ENCODE results near the gene ZFP1. TPM values are rescaled to one million over a fixed set of nuclear protein-coding genes. Genes with fewer than 3 reads are reported as not detected.

Gene ZFP1
- total RNA-seq, 8 experiments from 2014 or later = 3.4 to 33.6 (median 22.6) TPM

DNA sequence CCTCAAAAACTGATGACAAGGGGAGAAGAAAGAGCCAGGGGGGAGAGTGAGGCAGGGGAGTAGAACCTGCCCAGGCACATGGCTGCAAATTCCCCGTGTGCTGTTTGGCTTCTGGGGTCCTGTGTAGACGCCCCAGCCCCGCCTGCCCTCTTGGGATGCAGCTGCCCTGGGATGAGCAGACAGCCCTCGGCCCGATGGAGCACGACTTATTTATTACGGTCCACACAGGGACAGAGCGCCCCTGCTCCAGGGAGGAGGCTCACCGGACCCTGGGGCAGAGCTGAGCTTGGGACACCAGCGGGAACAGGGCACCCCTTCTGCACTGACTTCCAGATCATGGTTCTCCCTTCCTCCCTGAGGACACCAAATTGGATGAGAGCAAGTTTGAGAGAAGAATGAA, 40.8 kb upstream of the ZFP1 start:
- H3K27ac ChIP-seq = no peak overlapping the region
- 40 to 95% (median 89%) methylated on average over 1 to 7 of the region's 10 CpGs; no CpG with 5 or more reads in 7 of the 10 experiments for WGBS, 10 experiments

DNA sequence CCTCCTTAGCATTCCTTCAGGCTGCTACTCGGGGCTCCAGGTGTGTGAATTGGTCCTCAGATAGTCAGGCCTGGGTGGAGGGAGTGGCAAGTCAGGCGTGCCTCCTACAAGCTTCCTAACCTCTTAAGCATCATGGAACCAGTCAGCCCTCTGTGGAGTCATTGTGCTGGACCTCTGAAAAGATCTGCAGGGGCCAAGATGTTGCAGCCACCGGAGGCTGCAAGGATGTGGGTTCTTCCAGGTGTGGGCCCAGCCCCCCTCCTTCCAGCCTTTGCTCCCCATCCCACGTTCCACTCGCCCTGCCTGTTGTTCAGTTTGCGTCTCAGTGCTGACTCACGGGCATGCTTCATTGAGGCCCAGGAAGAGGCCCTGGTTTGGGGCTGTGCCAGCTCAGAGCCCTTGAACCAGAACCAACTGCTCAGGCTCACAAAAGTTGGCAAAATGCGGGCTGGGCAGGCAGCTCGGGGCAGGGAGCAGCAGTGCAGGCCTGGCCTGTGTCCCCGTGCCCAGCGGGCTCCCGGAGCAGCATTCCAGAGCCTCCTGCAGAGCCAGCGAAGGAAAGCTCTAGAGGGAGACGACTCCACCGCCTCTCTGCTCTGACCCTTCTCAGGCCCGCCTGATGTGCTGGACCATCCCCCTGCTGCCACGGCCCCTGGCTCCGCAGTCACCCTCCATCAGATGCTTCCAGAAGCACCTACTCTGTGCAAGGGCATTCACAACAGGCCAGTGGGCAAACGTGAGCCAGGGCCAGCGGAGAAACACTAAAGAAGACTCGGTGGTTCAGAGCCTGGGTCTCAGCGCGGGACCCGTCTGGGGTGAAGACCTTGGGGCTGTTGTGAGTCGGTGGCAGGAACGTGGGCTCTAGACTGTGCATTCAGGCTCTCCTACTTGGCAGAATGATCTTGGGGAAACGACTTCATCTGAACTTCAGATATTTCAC, 39.3 kb upstream of the ZFP1 start:
- 29 to 92% (median 80%) methylated on average over 1 to 5 of the region's 27 CpGs; no CpG with 5 or more reads in 3 of the 10 experiments for WGBS, 10 experiments
- ATAC-seq (replicated peaks in 6 of 8) = peak in 3 of 8 experiments; percentile 11 to 30 (median 26)
- peaks cover 8 to 15% of the 10 kb centered on the region in 2 donors for H3K4me1 ChIP-seq (replicated peaks in 1 of 2)
- no peak overlapping the region for H3K27ac ChIP-seq
- H3K4me3 ChIP-seq = no peak overlapping the region
- in situ Hi-C loops (cut with MboI; ENCODE audit: low pct_unique_long_range_greater_than_20kb in 2 of 9, low sequenced_read_pairs in 9 of 9, unreplicated experiment in 9 of 9) = loop anchor here in 3 of 9 experiments (10.0 to 25.0 kb wide), 3 partner anchors 114 to 397 kb away; partner anchors contain the start of genes ZNRF1 (in 2 of the 3), MLKL (in 1 of the 3) and WDR59 (in 1 of the 3)

More for the DNA sequence above, 40.8 kb upstream of the ZFP1 start:
- in situ Hi-C loops (cut with MboI; ENCODE audit: low pct_unique_long_range_greater_than_20kb in 2 of 9, low sequenced_read_pairs in 9 of 9, unreplicated experiment in 9 of 9) = loop anchor here in 3 of 9 experiments (10.0 to 25.0 kb wide), 3 partner anchors 113 to 395 kb away; partner anchors contain the start of genes ZNRF1 (in 2 of the 3), MLKL (in 1 of the 3) and WDR59 (in 1 of the 3)
- Histone ChIP-seq H3K4me3 (no peak overlapping the region), H3K4me1 (replicated peaks in 1 of 2) (peaks cover 8 to 15% of the 10 kb centered on the region in 2 donors)
- no peak for ATAC-seq (replicated peaks in 6 of 8)

DNA sequence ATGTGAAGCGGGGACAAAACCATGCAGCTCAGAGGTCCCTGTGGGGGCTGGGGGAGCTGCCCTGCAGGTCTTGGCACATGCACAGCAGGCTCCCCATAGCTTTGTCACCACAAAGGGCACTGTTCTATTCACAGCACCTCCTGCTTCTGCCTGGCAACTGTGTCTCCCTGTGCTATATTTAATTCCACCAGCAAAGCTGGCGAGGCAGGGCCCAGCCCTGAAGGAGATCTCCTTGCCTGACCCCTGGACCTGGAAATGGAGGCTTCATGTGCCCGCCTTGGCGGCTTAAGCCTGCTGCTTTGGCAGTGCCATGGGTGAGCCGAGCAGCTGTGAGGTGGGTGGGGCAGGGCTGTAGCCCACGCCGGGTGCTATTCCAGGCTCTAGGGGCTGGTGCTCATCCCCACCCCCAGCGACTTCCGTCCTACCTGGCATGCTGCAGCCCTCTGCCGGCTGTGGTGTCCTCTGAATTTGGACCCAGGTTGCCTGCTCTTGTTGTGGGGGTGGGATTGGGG, 38.5 kb upstream of the ZFP1 start:
- Histone ChIP-seq H3K4me3 (no peak overlapping the region), H3K27ac (no peak overlapping the region), H3K4me1 (replicated peaks in 1 of 2) (peaks cover 8 to 15% of the 10 kb centered on the region in 2 donors)
- 55% methylated on average over 8 of the region's 10 CpGs; no CpG with 5 or more reads in 9 of the 10 experiments for WGBS, 10 experiments
- ATAC-seq (replicated peaks in 6 of 8) = peak in 1 of 8 experiments; percentile 1
- in situ Hi-C loops (cut with MboI; ENCODE audit: low pct_unique_long_range_greater_than_20kb in 2 of 9, low sequenced_read_pairs in 9 of 9, unreplicated experiment in 9 of 9) = loop anchor here in 3 of 9 experiments (10.0 to 25.0 kb wide), 3 partner anchors 115 to 397 kb away; partner anchors contain the start of genes ZNRF1 (in 2 of the 3), MLKL (in 1 of the 3) and WDR59 (in 1 of the 3)

DNA sequence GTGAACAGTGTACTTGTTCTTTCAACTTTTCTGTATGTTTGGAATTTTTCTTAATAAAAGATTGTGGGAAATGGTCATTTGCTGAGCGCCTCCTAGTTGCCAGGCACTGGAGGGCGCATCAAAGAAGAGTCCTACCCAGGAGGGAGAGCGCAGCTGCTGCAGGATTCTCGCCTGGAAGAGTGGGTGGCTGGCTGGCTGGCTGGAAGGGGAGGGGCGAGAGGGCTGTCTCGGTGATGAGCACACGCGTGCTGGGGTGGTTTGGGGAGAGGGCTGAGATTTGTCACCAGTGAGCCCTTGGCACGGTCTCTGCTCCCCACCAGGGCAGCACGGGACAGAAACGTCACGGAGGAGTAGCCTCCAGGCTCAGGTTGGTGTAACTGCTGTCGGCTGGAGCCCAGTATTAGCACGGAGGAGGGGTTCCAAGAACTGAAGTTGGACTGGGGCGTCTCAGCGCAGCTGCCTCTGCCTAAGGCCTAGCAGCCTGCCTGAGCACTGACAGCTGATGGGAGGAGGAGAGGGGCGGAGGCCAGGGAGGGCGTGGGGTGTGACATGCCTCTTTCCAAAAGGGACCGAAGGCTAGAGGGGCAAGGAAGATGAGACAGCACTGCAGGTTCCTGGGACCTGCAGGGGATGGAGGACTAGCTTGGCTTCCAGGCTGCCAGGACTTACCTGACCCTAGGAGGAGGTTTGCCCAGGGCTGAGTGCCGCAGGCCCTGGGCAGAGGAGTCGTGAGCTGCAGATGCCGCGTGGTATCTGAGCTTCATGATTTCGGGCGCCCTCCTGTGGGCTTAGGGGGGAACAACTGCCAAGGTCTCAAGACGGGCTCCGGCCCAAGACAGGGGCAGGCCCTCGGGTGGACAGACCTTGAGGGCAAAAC, 37.4 kb upstream of the ZFP1 start:
- Histone ChIP-seq H3K4me3 (peak overlapping the region in 3 of 5 donors; percentile 4 to 21 (median 20)), H3K27ac (peak overlapping the region in 1 of 2 donors; percentile 62), H3K4me1 (replicated peaks in 1 of 2) (peaks cover 8 to 15% of the 10 kb centered on the region in 2 donors)
- in situ Hi-C loops (cut with MboI; ENCODE audit: low pct_unique_long_range_greater_than_20kb in 2 of 9, low sequenced_read_pairs in 9 of 9, unreplicated experiment in 9 of 9) = loop anchor here in 2 of 9 experiments (25.0 kb wide), 2 partner anchors 124 to 399 kb away; partner anchors contain the start of genes MLKL (in 1 of the 2), WDR59 (in 1 of the 2) and ZNRF1 (in 1 of the 2)
- 0 to 60% (median 20%) methylated on average over 1 to 6 of the region's 28 CpGs; no CpG with 5 or more reads in 4 of the 10 experiments for WGBS, 10 experiments
- ATAC-seq (replicated peaks in 6 of 8) = peak; percentile 74 to 88 (median 84)

DNA sequence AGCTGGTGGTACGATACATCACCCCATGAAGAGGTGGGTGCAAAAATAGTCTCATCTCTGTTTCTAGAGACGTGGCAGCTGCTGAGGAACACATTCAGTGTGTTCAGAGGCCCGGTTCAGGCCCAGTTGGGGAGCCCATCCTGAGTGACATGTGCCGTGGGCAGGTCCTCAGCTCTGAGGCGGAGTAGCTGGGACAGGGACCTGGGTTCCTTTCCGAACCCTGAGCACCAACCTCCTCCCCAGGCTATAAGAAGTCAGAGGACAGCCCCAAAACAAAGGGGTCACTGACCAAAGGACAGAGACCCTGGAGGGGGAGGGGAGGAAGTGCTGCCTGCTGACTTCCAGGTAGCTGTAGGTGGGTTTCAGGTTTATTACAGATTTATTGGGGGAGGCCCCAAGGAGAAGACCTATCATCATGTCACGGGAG, 36.8 kb upstream of the ZFP1 start:
- Histone ChIP-seq H3K27ac (peak overlapping the region in 1 of 2 donors; percentile 62), H3K4me3 (no peak overlapping the region), H3K4me1 (replicated peaks in 1 of 2) (peaks cover 8 to 15% of the 10 kb centered on the region in 2 donors)
- in situ Hi-C loops (cut with MboI; ENCODE audit: low pct_unique_long_range_greater_than_20kb in 2 of 9, low sequenced_read_pairs in 9 of 9, unreplicated experiment in 9 of 9) = loop anchor here in 2 of 9 experiments (25.0 kb wide), 2 partner anchors 124 to 399 kb away; partner anchors contain the start of genes MLKL (in 1 of the 2), WDR59 (in 1 of the 2) and ZNRF1 (in 1 of the 2)
- 0 to 100% (median 29%) methylated on average over 1 to 2 of the region's 7 CpGs; no CpG with 5 or more reads in 5 of the 10 experiments for WGBS, 10 experiments
- peak in 7 of 8 experiments; percentile 0 to 10 (median 4) for ATAC-seq (replicated peaks in 6 of 8)

DNA sequence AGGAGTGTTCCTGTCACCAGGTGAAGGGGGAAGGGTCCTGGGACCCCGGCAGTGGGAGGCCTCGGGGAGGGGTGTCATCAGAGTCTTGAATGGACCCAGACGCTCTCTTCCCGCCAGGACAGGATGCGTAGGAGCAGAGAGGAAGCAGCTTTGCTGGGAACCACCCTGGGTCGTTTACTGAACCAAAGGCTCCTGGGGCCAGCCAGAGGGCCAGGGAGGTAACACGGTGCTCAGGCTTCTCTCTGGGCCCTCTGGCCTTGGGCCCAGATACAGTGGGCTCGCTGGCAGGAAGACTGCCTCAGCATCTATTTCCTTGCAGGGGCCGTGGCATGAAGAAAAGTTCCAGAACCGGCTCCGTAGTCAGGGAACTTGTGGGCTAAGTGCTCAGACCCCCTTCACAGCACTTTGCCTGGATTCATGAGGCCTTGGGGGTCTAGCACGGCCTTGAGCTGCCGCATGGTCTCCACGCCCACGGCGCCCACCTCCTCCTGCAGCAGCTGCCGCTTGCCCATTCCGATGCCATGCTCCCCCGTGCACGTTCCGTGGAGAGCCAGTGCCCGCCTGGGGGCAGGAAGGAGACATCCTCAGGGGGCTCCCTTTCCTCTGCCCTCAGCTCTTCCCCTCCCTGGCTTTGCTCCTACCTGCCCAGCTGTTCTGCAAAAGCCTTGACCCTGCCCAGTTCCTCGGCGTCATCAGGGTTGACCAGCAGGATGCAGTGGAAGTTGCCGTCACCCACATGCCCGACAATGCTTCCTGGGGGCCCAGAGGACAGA, 36.2 kb upstream of the ZFP1 start:
- 60 to 100% (median 82%) methylated on average over 1 to 13 of the region's 26 CpGs; no CpG with 5 or more reads in 4 of the 10 experiments for WGBS, 10 experiments
- in situ Hi-C loops (cut with MboI; ENCODE audit: low pct_unique_long_range_greater_than_20kb in 2 of 9, low sequenced_read_pairs in 9 of 9, unreplicated experiment in 9 of 9) = loop anchor here in 2 of 9 experiments (25.0 kb wide), 2 partner anchors 125 to 400 kb away; partner anchors contain the start of genes MLKL (in 1 of the 2), WDR59 (in 1 of the 2) and ZNRF1 (in 1 of the 2)
- Histone ChIP-seq H3K4me1 (replicated peaks in 1 of 2) (peaks cover 8 to 15% of the 10 kb centered on the region in 2 donors), H3K4me3 (no peak overlapping the region), H3K27ac (no peak overlapping the region)
- ATAC-seq (replicated peaks in 6 of 8) = no peak

DNA sequence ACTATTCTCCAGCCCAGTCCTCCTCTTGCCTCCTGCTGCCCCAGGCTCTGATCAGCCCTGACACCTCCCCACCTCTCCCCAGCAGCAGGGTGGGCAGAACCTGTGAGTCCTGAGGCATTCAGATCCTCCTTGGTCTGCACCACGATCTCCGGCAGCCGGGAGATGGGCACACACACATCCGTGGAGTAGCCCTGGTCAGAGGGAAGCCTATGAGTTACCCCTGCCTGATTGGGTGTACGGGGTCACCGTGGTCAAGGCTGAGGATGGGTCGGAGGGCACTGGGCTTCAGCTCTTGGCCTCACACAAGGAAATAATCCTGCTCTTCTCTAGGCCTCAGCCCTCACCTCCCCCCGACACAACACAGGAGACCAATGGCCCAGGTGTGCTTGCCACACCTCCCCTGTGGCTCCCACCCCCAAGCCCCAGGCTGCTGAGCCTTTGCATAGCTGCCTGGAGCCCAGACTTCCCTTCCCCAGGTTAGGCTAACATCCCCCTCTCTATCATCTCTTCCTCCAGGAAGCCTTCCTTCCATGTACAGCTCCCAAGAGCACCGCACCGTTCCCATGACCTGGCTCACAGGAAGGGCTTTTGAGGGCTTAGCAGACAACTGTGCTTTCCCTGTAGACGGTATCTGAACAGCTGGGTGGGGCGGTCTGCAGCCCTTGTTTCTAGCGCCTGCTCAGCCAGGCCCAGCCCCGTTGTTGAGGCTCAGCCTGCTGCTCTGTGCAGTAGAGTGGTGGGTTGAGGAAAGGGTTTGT, 35.4 kb upstream of the ZFP1 start:
- no peak overlapping the region for H3K27ac ChIP-seq
- H3K4me3 ChIP-seq = no peak overlapping the region
- 60 to 75% (median 67%) methylated on average over 1 to 3 of the region's 14 CpGs; no CpG with 5 or more reads in 7 of the 10 experiments for WGBS, 10 experiments
- ATAC-seq (replicated peaks in 6 of 8) = no peak
- H3K4me1 ChIP-seq (replicated peaks in 1 of 2) = peaks cover 8 to 15% of the 10 kb centered on the region in 2 donors
- in situ Hi-C loops (cut with MboI; ENCODE audit: low pct_unique_long_range_greater_than_20kb in 2 of 9, low sequenced_read_pairs in 9 of 9, unreplicated experiment in 9 of 9) = loop anchor here in 2 of 9 experiments (25.0 kb wide), 2 partner anchors 126 to 401 kb away; partner anchors contain the start of genes MLKL (in 1 of the 2), WDR59 (in 1 of the 2) and ZNRF1 (in 1 of the 2)

DNA sequence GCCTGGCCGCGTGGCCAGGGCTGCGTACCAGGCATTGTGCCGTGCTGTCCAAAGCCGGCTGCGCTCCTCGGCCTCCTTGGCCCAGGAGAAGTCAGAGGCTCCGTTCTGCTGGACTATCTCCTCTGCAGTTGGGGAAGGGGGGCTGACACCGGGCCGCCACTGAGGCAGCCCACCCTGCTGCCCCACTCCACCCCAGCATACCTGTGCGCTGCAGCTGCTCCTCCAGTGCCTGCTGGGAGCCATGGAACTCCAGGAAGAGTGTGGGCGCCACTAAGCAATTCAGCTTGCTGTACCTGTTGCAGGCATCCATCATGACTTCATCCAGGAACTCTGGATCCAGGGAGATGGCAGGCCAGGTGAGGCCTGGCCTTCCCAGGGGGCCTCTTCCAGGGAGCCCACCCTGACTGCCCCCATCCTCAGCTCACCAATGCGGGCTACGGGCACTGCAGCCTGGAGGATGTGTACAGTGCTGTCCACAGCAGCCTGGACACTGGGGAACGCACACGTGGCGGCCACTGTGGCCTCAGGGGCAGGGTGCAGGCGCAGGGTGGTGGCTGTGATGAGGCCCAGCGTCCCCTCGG, 34.7 kb upstream of the ZFP1 start:
- ATAC-seq (replicated peaks in 6 of 8) = no peak
- in situ Hi-C loops (cut with MboI; ENCODE audit: low pct_unique_long_range_greater_than_20kb in 2 of 9, low sequenced_read_pairs in 9 of 9, unreplicated experiment in 9 of 9) = loop anchor here in 2 of 9 experiments (25.0 kb wide), 2 partner anchors 126 to 401 kb away; partner anchors contain the start of genes MLKL (in 1 of the 2), WDR59 (in 1 of the 2) and ZNRF1 (in 1 of the 2)

DNA sequence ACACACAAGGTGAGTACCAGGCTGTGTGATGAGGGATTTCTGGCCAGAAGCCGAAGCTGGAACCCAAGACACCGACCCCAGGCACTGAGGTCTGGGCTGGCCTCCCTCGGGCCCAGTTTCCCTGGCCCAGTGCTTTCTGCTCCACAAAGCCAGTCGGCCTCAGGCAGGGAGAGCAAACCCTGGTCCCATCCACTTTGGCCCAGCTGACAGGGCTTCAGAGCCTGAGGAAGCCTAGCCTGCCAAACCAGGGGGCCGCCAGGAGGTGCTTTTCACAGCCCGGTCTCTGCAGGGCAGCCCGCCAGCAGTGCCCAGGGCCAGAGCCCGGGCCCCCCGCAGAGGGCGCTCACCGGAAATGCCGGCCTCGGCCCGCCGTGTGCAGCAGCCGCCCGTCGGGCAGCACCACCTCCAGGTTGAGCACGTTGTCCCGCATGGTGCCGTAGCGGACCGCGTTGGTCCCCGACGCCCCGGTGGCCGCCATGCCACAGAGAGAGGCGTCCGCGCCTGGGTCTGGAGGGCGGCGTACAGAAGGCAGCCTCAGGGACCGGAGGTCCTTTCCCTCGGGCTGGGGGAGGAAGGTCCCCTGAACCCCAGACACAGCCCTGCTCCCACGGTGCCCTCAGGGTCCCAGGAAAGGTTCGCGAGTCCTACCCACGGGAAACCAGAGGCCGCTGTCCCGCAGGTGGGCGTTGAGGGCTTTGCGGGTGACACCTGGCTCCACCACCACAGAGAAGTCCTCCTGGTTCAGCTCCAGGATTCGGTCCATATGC, 34.0 kb upstream of the ZFP1 start:
- H3K4me1 ChIP-seq (replicated peaks in 1 of 2) = peaks cover 8 to 15% of the 10 kb centered on the region in 2 donors
- WGBS, 10 experiments = 60 to 100% (median 98%) methylated on average over 1 to 8 of the region's 44 CpGs; no CpG with 5 or more reads in 6 of the 10 experiments
- no peak overlapping the region for H3K4me3 ChIP-seq
- ATAC-seq (replicated peaks in 6 of 8) = no peak
- no peak overlapping the region for H3K27ac ChIP-seq
- in situ Hi-C loops (cut with MboI; ENCODE audit: low pct_unique_long_range_greater_than_20kb in 2 of 9, low sequenced_read_pairs in 9 of 9, unreplicated experiment in 9 of 9) = loop anchor here in 2 of 9 experiments (25.0 kb wide), 2 partner anchors 127 to 402 kb away; partner anchors contain the start of genes MLKL (in 1 of the 2), WDR59 (in 1 of the 2) and ZNRF1 (in 1 of the 2)

More for the DNA sequence above, 34.7 kb upstream of the ZFP1 start:
- H3K4me3 ChIP-seq = no peak overlapping the region
- 67 to 100% (median 93%) methylated on average over 1 to 10 of the region's 20 CpGs; no CpG with 5 or more reads in 4 of the 10 experiments for WGBS, 10 experiments
- H3K4me1 ChIP-seq (replicated peaks in 1 of 2) = peaks cover 8 to 15% of the 10 kb centered on the region in 2 donors
- no peak overlapping the region for H3K27ac ChIP-seq

Measured in motor neuron (in vitro differentiated cells).